Prostate gland (tissue), 2 donors: ENCODE measurements around the gene MXRA8.

ENCODE experiments used
- CTCF ChIP-seq, 4 experiments: fragments of 200-600 bp in 2 of 4; fragments of 450-650 bp in 2 of 4; sonication (generic) in 2 of 4; IDR thresholded peaks; 1 replicate in 3 of 4; 2 replicates in 1 of 4; pipeline ENCODE4 v1.5.1; 2016 to 2019; ENCODE audit warnings: antibody characterized with exemption in 4 of 4, mild to moderate bottlenecking in 2 of 4, moderate library complexity in 2 of 4
- POLR2A ChIP-seq: fragments of 450-650 bp; IDR thresholded peaks from one replicate; pipeline ENCODE4 v1.6.1; 2016; ENCODE audit warnings: antibody characterized with exemption, mild to moderate bottlenecking
- POLR2AphosphoS5 ChIP-seq: sonication (generic); formaldehyde crosslinking; IDR thresholded peaks from one replicate; pipeline ENCODE4 v1.6.1; 2017; ENCODE audit warnings: antibody characterized with exemption

- TF ChIP-seq POLR2AphosphoS5 (no peak), POLR2A (no peak), CTCF (IDR thresholded peaks at IDR 0.05) (no peak)
Measured at GRCh38 chr1:1367315-1367714, 9.0 kb upstream of the MXRA8 start.
